Left forelimb (tissue), 1 donor: ENCODE data around the gene DNM2.
"Not testable (repeated sequence)": the region's sequence is repeated elsewhere in the genome, so short reads cannot be mapped to it uniquely, and the experiment has no call there.

ENCODE experiments used
- DNase-seq: peaks from one replicate; pipeline ENCODE4 v3.0.0-alpha.2; 2018; ENCODE audit warnings: low spot score

The DNM2 gene

DNA sequence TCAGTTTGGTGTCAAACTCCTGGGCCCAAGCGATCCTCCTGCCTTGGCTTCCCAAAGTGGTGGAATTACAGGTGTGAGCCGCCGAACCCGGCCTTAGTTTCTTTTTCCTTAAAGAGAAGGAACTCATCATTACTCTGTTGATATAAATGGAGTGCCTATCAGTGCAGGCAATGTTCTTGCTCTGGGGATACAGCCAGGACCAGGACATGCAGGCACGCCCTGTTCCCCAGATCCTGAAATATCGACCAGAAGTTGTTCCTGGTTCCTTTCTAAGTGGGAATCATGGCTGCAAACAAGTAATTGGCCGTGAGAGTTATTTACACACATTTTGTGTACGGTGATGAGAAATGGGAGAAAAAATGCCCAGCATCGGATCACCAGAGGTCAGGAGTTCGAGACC lies 8.4 kb downstream of the DNM2 start:
- no peak for DNase-seq

DNA sequence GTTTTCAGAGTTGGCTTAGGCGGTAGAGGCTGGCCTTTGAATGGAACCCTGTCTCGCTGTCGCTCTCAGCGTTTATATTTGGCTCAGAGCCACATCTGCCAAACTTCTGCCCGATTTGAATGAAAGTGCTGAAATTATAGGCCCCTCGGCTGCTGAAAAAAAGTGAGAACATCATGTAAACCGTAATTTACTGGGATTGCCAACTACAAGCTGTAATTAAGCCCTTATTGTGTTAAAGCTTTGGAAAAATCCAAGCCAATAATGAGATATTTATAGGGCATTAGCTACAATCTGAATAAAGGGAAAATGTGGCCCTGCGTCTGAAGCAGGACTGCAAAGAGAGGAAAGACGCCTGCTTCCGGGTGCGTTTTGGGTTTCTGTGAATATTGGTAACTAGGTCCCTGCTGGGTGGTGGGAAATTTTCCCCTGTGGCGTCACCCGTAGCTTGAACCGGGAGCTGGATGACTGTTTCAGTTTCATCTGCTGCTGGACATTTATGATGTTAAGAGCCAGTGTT lies 9.9 kb downstream of the DNM2 start:
- no peak for DNase-seq

DNA sequence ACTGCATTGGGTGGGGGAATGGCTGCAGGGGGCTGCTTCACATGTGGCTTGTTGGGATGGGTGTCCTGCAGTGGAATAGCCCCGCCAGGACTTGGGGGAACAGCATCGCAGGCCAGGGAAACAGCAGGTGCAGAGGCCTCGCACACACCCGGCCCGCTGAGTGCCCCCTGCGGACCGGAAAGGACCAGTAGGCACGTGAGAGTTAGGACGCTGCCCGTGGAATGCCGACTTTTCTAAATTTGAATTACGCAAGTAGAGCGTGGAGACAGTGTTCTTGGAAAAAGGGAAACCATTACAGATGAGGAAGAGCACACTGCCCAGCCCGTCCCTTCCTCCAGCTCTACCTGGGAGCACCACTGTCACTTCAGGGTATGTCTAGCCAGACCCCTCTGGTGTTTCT lies 11.5 kb downstream of the DNM2 start:
- DNase-seq = no peak

DNA sequence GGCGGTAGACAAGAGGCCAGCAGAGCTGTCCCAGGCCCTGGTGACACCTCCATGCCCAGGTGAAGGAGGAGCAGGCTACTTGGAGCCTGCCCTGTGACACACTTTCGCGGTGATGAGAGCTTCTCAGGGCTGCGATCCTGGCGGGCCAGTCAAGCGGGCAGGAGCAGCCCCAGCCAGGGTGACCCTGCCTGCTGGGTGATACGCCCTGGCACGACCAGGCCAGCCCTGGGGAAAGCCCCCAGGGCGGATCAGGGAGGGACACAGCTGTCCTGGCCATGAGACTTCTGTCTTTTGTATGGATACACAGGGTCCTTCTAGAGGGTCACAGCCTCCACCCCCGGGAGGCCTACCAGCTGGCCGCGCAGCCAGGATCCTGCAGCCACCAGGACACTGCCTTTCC lies 13.1 kb downstream of the DNM2 start:
- DNase-seq = no peak

DNA sequence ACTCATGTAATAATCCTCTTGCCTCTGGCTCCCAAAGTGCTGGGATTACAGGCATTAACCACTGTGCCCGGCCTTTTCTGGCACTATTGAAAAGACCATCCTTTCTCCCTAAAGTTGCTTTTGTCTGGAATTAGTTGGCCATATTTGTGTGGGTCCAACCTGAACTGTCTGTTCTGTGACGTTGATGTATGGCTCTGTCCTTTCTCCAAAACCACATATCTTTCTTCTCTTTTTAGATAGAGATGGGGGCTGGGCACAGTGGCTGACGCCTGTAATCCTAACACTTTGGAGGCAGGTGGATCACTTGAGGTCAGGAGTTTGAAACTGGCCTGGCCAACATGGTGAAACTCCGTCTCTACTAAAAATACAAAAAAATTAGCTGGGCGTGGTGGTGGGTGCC lies 17.9 kb downstream of the DNM2 start:
- no peak for DNase-seq

DNA sequence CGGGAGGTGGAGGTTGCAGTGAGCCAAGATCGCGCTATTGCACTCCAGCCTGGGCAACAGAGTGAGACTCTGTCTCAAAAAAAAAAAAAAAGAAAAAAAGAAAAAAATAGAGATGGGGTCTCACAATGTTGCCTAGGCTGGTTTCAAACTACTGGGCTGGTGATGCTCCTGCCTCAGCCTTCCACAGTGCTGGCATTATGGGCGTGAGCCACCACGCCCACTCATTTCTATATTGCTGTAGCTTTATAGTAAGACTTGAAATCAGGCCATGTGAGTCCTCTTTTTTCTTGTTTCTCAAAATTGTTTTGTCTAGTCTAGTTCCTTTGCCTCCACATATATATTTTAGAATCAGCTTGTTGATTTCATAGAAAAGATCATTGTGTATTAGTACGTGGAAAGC lies 18.3 kb downstream of the DNM2 start:
- no peak for DNase-seq

DNA sequence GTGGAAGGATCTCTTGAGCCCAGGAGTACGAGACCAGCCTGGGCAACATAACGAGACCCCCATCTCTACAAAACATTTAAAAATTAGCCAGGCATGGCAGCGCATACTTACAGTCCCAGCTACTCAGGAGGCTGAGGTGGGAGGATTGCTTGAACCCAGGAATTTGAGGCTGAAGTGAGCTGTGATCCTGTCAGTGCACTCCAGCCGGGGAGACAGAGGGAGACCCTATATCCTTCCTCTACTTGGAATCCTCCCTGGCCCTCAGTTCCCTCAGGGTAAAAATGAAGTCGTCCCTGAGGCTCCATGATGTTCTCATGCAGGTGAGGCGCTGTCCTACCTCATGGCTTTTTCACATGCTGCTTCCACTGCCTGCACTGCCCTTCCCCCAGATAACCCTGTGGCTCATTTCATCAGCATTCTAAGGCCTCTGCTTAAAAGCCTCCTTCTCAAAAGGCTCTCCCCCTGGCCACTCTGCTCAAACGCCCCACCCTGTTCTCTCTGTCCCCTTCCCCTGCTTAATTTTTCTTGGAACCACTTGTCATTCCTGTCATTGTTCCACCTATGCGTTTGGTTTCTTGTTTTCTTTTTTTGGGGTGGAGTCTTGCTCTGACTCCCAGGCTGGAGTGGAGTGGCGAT lies 19.2 kb downstream of the DNM2 start:
- no peak for DNase-seq

DNA sequence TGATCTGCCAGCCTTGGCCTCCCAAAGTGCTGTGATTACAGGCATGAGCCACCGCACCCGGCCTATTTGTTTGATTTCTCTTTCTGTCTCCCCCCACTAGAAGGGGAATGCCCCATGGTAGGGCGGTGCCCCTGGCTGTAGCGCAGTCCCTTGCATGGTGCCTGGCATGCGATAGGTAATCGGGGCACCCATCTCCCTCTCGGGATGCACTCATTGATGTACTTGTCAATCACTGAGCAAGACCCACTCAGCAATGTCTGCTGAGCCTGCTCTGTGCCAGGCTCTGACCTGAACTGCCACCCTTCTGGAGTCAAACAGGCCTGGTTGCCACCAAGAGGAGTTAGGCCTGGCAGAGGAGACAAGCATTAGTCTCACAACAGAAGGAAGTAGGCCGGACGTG lies 19.8 kb downstream of the DNM2 start:
- no peak for DNase-seq

DNA sequence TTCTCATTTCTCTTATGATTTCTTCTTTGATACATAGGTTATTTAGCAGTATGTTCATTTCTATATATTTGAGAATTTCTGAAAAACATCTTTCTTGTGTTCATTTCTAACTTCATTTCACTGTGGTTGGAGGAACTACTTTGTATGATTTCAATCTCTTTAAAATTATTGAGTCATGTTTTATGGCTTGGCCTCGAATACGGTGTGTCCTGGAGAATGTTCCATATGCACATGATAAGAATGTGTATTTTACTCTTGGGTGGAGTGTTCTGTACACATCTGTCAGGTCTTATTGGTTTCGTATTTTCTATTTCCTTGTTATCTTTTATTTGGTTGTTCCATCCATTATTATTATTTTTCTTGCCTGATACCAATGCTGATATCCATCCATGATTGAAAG lies 22.9 kb downstream of the DNM2 start:
- no peak for DNase-seq

DNA sequence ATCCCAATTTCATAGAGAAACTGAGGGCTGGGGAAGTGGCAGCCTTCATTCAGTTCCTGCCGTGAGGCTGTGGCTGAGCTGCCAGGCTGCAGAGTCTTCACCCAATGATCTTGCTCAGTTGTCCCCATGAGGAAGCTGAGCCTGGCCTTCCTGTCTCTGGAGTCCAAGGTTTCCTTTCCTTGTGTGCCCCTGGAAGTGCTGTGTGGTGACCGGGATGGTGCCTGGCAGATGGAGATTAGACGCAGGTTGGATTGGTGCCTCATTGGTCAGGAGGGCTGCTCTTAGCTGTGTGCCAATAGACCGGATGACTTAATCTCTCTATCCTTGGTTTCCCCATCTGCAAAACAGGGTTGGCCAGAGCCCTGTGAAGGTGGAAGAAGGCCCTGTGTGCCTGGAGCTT lies 24.6 kb downstream of the DNM2 start:
- no peak for DNase-seq

DNA sequence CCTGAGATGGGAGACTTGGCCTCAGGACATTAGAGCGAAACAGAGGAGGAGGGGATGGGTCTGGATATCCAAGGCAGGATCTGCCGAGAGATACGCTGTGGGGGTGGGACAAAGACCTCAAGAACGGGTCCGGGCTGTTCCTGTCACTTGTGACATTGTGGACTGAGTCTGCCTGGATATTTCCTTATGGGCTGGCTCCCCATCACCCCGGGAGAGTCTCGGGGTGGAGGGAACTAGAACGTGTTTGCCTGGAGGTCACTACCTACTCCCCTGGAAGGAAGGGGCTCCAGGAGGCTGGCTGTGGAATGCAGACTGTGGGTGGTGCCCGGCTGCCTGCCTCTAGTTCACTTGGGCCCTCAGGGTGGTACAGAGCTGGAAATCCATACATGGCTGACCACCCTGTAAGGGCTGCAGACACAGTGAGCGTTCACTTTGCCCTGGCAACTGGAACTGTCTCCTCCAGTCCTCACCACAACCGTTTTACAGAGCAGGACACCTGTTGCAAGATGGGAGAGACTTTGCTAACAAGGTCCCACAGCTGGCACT lies 26.4 kb downstream of the DNM2 start:
- no peak for DNase-seq

DNA sequence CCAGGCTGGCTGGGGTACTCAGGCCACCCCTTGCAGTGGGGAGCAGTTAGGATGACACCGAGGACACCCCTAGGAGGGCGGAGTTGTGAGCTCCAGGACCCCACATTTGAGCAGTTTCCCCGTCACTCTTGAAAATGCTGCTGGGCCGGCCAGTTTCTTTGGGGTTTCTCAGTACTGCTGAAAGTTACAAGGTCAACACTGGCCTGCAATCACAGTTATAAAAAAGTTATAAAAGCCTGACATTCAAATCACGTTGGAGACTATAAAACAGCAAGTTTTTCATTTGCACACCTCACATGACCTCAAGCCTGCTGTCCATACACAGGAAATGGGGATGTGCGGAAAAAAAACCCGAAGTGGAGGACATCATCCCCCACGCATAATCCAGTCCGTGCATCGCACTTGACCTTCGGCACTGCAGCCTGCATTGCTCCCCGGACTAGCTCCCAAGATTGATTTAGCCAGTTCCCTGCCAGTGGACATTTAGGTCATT lies 27.0 kb downstream of the DNM2 start:
- no peak for DNase-seq

DNA sequence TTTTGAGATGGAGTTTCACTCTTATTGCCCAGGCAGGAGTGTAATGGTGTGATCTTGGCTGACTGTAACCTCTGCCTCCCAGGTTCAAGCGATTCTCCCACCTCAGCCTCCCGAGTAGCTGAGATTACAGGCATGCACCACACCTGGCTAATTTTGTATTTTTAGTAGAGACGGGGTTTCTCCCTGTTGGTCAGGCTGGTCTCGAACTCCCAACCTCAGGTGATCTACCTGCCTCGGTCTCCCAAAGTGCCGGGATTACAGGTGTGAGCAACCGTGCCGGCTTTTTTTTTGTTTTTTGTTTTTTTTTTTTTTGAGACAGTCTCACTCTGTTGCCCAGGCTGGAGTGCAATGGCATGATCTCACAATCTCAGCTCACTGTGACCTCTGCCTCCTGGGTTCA lies 28.6 kb downstream of the DNM2 start:
- DNase-seq = not testable (repeated sequence)

DNA sequence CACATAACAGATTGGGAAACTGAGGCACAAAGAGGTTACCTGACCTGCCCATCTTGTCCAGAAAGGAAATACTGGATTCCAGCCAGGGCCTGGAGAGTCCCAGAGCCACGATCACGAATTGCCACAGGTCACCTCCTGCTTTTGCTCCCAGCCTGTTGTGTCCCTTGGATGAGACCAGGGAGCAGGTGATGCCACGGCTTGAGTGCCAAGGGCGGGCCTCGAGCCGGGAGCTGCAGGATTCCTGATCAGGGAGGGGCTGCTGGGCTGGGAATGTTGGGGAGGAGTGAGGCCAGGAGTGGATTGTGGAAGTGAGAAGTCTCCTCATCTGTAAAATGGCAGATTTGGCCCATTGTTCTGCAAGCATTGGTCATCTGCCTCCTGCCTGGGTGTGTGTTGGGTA lies 29.4 kb downstream of the DNM2 start:
- DNase-seq = no peak

DNA sequence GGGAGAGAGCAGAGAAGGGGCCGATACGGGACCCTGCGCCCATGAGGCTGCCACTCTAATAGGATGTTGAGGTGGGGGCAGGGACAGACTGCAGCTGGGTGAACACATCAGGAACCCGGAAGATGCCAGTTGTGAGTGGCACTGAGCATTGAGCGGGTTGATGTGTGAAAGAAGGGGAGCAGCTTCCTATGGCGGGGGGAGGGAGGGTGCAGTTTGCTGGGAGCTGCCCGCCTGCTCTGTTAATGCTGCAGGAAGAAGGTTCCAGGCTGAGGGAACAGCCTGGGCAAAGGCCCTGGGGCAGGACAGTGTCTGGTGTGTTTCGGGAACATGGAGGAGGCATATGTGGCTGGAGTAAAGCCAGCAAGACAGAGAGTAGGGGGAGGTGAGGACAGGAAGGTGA lies 29.8 kb downstream of the DNM2 start:
- no peak for DNase-seq

DNA sequence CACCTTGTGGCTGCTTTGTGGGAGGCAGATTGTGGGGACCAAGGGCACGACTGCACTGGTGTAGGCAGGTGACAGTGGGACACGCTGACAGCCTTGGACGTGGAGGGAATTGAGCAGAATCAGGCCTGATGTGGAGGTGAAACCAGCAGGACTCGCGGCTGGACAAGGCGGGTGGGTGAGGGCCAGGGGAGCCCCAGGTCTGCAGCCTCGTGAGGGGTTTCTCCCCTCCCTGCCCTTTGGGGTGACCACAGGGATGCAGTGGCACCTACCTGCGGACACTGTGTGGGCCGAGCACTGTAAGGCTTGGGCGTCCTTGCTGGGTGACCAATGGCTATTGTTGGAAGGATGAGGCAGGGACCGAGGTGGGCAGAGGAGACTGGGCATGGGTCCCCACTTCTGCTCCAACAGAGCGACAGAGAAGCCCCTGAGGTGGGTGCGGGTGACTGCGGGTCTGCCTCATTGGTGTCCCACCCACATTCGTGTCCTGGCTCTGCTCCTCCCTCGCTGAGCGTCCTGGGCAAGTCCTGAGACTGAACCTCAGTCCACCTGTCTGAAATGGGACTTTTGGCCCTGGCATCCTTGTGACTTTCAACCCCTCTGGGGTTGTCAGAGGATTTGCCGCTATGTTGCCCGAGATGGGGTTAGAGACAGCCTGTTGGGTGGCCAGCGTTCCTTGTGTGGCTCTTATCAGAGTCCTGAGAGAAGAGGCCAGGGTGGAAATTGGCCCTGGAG lies 30.5 kb downstream of the DNM2 start:
- DNase-seq = no peak

DNA sequence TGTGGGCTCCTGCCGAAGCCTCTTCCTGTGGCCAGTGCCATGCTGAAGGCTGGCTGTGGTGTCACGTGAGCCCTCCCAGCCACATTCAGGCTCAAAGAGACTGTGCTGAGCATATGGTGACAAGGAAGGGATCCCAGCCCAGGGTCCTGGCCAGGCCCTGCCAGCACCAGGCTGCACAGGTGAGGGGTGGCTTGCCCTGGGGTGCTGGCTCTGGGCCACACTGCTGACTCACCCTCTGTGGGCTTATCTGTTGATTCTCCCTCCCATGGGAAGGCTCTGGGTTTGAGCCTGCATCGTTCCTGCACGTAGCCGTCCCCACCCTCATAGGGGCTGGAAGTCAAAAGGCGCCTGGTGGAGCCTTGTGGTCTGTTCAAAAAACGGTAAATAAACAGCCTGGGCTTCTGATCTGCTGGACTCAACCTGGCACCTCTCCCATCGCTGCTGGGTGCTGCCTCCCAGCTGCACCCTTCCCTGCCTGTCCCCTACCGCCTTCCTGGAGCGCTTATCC lies 31.1 kb downstream of the DNM2 start:
- DNase-seq = no peak

DNA sequence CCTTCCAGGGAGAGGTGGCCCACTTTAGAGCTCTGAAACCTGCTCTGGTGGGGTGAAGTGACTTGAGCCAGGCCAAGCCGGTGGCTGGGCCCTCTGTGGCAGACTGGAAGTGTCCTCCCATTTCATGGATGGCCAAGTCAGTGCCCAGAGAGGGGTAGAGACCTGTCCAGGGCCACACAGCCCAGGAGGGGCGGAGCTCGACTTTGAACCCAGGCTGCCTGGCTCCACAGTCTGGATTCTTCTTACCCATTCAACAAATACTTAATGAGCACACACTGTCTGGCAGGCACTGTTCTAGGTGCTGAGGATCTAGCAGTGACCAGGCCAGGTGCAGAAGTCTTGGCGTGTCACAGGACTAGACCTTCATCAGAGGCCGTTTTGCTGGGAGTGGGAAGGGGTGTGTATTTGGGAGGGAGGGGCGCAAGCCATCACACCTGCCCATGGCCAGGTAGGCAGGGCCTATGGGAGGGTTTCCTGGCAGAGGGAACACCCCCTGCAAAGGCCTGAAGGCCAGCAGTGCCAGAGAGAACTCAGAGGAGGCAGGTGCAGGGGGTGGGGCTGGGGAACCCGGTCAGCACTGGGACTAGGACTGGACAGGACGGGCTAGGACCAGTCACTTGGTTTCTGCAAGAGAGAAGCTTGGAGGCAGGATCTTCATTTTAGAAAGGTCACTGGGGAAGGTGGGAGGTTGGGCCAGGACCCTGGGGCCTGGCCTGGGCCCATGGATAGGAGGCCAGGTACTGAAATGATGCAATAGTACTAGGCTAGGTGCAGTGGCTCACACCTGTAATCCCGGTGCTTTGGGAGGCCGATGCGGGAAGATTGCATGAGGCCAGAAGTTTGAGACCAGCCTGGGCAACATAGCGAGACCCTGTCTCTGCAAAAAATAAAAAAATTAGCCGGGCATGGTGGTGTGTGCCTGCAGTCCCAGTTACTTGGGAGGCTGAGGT lies 31.8 kb downstream of the DNM2 start:
- DNase-seq = no peak

DNA sequence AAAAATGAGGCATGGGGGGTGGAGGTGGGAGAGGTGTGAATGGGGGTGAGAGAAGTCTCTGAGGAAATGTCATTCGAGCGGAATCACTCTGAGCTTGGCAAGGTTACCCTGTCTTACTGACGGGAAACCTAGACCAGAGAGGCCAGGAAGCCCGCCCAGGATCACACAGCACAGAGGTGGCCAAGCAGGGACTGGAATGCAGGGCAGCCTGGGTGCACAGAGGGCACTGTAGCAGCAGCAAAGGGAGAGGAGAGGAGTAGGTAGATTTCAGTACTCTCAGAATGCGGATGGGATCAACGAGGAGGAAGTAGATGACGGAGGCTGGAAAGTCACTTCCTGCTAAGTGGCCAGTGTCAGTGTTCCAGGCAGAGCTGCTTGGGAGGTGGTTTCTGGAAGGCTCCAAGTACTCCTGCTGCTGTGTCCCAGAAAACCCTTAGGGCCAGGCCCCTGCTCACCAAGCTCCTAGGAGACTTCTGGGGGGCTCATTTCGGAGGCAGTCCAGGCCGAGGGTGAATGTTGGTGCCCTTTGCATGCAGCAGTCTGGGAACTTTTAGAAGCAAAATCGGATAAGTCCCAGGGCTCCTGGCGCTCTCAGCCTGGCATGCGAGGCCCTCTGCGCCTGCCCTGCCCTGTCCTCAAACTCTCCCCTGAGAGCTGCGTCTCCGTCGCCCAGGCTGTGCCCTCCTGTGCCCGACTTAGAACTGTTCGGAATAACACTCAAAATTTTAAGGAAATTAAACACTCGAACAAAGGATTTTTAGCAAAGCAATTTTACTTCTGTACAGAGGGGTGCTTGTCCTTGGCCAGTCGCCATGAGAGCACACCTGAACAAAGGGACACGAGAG lies 33.5 kb downstream of the DNM2 start:
- no peak for DNase-seq

DNA sequence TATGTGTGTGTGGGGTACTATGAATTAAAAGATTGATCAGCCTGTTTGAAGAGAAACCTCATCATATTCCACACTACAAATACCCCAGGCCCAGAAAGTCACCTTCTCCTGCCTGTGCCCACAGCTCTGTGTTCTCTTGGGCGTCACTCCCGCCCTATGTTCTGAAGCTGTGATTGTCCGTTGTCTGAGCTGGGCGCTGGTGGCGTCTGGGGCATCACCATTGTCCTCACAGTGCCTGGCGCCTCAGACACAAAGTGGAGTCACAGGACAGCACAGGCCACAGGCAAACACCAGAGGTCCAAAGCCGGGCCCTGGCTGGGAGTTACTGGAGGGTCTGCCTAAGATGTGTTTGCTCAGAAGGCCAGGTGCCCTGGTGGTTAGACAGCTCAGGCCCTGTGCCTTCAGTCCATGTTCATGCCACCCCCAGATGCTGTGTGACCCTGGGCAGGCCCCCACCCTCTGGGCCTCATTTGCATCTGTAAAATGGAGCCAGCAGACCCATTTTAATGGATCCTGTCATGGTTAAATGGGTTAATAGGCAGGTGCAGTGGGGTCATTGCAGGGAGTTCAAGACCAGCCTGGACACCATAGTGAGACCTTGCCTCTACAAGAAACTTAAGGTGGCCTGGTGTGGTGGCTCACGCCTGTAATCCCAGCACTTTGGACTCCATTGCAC lies 34.5 kb downstream of the DNM2 start:
- DNase-seq = no peak
